GM12875 (cell line): ENCODE results near the gene FOXRED2.

Experiments used
- H3K4me3 ChIP-seq: one replicate; pipeline ENCODE4 v1.5.1; 2011; ENCODE audit warnings: low read depth, low read length, control low read depth
- CTCF ChIP-seq: IDR thresholded peaks from 2 replicates; pipeline ENCODE4 v1.5.1; 2011; ENCODE audit warnings: low read depth, mild to moderate bottlenecking, control low read depth, inconsistent platforms, low read length, moderate library complexity, borderline replicate concordance; ENCODE audit not compliant: insufficient read depth

The FOXRED2 gene

GRCh38 chr22:36445158-36445668 lies 61.6 kb downstream of the FOXRED2 start:
- no peak for TF ChIP-seq CTCF

GRCh38 chr22:36443198-36443770 lies 63.6 kb downstream of the FOXRED2 start:
- TF ChIP-seq CTCF = no peak
- no peak overlapping the region for H3K4me3 ChIP-seq

More at GRCh38 chr22:36445158-36445668, 61.6 kb downstream of the FOXRED2 start:
- H3K4me3 ChIP-seq = no peak overlapping the region

GRCh38 chr22:36442506-36443197 lies 64.2 kb downstream of the FOXRED2 start:
- no peak overlapping the region for H3K4me3 ChIP-seq
- no peak for TF ChIP-seq CTCF

- TF ChIP-seq CTCF = no peak
- no peak overlapping the region for H3K4me3 ChIP-seq
Observed at GRCh38 chr22:36440429-36441002, 66.3 kb downstream of the FOXRED2 start.

- no peak for TF ChIP-seq CTCF
- H3K4me3 ChIP-seq = no peak overlapping the region
Observed at GRCh38 chr22:36439481-36440271, 67.2 kb downstream of the FOXRED2 start.
